Osteoblast (primary cell): ENCODE measurements around the gene PRODH2. TPM values are rescaled to one million over a fixed set of nuclear protein-coding genes. Genes with fewer than 3 reads are reported as not detected.

ENCODE experiments used
- DNase-seq: peaks from one replicate; pipeline ENCODE4 v3.0.0; 2011; ENCODE audit warnings: low spot score, mixed read lengths; ENCODE audit not compliant: insufficient read length; ENCODE audit errors: missing footprints
- H2AFZ ChIP-seq: 2 replicates; pipeline ENCODE4 v1.6.0; 2011; ENCODE audit warnings: mild to moderate bottlenecking, low read length
- H3K27ac ChIP-seq: 2 replicates; pipeline ENCODE4 v1.5.1; 2011; ENCODE audit warnings: mild to moderate bottlenecking, low read depth, low read length, moderate library complexity
- H3K27me3 ChIP-seq: 2 replicates; pipeline ENCODE4 v1.6.0; 2012; ENCODE audit warnings: mild to moderate bottlenecking, control low read depth, inconsistent platforms, low read length, moderate library complexity; ENCODE audit not compliant: insufficient read depth
- H3K36me3 ChIP-seq: 2 replicates; pipeline ENCODE4 v1.5.1; 2011; ENCODE audit warnings: mild to moderate bottlenecking, low read length, control low read depth, moderate library complexity; ENCODE audit not compliant: insufficient read depth
- H3K4me1 ChIP-seq: 2 replicates; pipeline ENCODE4 v1.5.1; 2011; ENCODE audit warnings: mild to moderate bottlenecking, low read length, control low read depth, moderate library complexity; ENCODE audit not compliant: insufficient read depth
- H3K4me2 ChIP-seq: 2 replicates; pipeline ENCODE4 v1.6.0; 2011; ENCODE audit warnings: mild to moderate bottlenecking, low read length; ENCODE audit not compliant: insufficient read depth
- H3K4me3 ChIP-seq: fragments of 200-600 bp; sonication (generic); 3 replicates; pipeline ENCODE4 v1.5.1; 2012; ENCODE audit warnings: mild to moderate bottlenecking, low read length, inconsistent platforms; ENCODE audit not compliant: insufficient read depth
- H3K79me2 ChIP-seq: 2 replicates; pipeline ENCODE4 v1.6.0; 2012; ENCODE audit warnings: mild to moderate bottlenecking, low read length, control low read depth, inconsistent platforms; ENCODE audit not compliant: insufficient read depth
- H3K9me3 ChIP-seq: 2 replicates; pipeline ENCODE4 v1.5.1; 2011; ENCODE audit warnings: low read depth, low read length, control low read depth
- H4K20me1 ChIP-seq: 2 replicates; pipeline ENCODE4 v1.6.0; 2012; ENCODE audit warnings: mild to moderate bottlenecking, low read length, control low read depth; ENCODE audit not compliant: insufficient read depth
- total RNA-seq: library from RNA; depleted of rRNA; stranded (reverse); fragments of >200 nt; gene quantifications from 2 replicates; pipeline ENCODE4 v1.2.3, GENCODE V29; 2012
- TF ChIP-seq, protein P1 (sequence below): IDR thresholded peaks from 2 replicates; pipeline ENCODE4 v1.5.1; 2011; ENCODE audit warnings: mild to moderate bottlenecking, low read depth, low read length, moderate library complexity; ENCODE audit errors: extremely low read depth

The PRODH2 gene
- total RNA-seq, 1 donor, result not detected

DNA sequence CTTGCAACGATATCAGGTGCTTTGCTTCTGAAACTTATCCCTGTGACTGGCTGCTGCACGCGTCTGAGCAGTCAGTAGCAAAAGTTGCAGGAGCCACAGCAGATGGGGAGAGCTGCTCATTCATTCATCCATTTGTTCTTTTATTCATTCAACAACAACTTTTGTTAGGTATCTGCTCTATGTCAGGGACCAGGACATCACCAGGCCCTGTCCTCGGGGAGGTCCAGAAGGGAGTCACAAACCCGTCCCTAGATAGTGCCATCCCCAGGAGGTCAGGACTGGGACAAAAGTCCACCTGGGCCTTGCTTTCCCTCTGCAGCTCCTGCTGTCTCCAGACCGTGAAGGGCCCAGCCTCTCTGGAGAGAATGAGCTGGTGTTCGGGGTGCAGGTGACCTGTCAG, 34.7 kb downstream of the PRODH2 start:
- Histone ChIP-seq H3K4me3 (no peak overlapping the region), H3K36me3 (no peaks in the 10 kb centered on the region), H3K9me3 (no peaks in the 10 kb centered on the region), H2AFZ (no peak overlapping the region), H3K79me2 (peaks cover 2% of the 10 kb centered on the region), H3K4me2 (no peak overlapping the region), H3K4me1 (peaks cover 7% of the 10 kb centered on the region), H4K20me1 (no peaks in the 10 kb centered on the region), H3K27ac (no peak overlapping the region), H3K27me3 (no peaks in the 10 kb centered on the region)
- DNase-seq, result peak; percentile 90
- TF ChIP-seq, protein P1, sequence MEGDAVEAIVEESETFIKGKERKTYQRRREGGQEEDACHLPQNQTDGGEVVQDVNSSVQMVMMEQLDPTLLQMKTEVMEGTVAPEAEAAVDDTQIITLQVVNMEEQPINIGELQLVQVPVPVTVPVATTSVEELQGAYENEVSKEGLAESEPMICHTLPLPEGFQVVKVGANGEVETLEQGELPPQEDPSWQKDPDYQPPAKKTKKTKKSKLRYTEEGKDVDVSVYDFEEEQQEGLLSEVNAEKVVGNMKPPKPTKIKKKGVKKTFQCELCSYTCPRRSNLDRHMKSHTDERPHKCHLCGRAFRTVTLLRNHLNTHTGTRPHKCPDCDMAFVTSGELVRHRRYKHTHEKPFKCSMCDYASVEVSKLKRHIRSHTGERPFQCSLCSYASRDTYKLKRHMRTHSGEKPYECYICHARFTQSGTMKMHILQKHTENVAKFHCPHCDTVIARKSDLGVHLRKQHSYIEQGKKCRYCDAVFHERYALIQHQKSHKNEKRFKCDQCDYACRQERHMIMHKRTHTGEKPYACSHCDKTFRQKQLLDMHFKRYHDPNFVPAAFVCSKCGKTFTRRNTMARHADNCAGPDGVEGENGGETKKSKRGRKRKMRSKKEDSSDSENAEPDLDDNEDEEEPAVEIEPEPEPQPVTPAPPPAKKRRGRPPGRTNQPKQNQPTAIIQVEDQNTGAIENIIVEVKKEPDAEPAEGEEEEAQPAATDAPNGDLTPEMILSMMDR, result no peak

DNA sequence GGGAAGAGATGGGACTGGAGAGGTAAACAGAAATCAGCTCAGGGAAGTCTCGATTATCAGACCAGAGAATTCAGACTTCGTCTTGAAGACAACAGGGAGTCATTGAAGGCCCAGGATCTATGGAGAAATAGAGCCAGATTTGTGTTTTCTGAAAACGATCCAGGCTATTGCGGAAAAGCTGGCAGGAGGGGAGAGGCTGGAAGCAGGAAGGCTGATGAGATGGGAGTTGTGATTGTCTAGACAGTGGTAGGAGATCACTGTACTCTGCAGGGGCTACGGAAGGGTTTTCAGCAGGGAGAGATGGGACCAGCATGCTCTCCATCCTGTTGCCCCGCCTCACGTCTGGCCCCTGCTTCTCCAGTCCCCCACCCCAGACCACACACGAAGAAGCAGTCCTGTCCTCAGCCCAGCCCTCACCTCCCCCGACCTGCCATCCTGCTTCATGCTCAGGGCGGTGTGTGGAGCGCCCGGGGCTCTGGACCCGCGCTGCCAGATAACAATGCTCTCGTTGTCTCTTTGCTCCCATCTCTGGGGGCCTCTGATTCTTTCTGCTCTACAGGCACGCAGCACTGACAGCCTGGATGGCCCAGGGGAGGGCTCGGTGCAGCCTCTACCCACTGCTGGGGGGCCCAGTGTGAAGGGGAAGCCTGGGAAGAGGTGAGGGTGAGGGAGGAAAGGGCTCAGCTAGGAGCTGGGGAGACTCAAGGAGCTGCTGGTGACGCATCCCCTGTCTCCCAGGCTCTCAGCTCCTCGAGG, 35.4 kb downstream of the PRODH2 start:
- Histone ChIP-seq H3K4me2 (no peak overlapping the region), H3K36me3 (no peaks in the 10 kb centered on the region)

DNA sequence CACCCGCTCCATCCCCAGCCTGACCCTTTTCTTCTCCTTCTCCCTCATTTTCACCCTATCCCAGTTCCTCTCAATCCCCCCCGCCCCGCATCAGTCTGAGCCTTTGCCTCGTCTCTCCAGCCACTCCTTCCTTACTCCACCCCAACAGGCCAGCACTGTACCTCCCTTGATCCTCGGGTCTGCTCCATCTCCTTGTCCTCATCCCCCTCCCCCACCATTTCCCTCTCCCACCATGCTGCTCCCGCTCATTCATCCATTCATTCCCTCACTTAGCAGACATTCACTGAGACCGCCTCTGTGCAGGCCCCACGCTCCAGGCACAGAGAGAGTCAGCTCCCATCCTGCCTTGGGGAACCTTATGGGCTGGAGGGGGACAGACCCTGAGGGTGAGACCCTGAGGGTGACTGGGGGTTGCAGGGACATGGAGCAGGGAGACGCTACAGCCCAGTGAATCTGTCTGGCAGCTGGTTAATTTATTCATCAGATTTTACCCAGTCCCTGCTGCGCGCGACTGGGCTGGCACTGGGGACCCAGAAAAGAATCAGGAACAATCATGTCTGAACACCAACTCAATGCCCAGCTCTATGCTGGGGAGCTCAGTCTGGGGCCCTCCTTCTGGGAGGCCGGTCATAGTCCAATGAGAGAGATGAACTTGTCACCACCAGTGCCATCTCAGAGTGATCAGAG, 36.4 kb downstream of the PRODH2 start:
- no peaks in the 10 kb centered on the region for H3K36me3 ChIP-seq
- H4K20me1 ChIP-seq, result no peaks in the 10 kb centered on the region
- peak overlapping the region; percentile 79 for H3K4me3 ChIP-seq
- peak overlapping the region; percentile 56 for H2AFZ ChIP-seq
- peaks cover 2% of the 10 kb centered on the region for H3K79me2 ChIP-seq
- H3K27ac ChIP-seq, result no peak overlapping the region
- H3K4me2 ChIP-seq, result peak overlapping the region; percentile 90
- H3K4me1 ChIP-seq, result peaks cover 7% of the 10 kb centered on the region
- peak; percentile 84 for DNase-seq
- TF ChIP-seq, protein P1, result no peak
- no peaks in the 10 kb centered on the region for H3K27me3 ChIP-seq
- H3K9me3 ChIP-seq, result no peaks in the 10 kb centered on the region

More for the DNA sequence above, 35.4 kb downstream of the PRODH2 start:
- Histone ChIP-seq H2AFZ (no peak overlapping the region), H4K20me1 (no peaks in the 10 kb centered on the region), H3K27me3 (no peaks in the 10 kb centered on the region), H3K4me1 (peaks cover 7% of the 10 kb centered on the region), H3K4me3 (no peak overlapping the region), H3K27ac (no peak overlapping the region), H3K79me2 (peaks cover 2% of the 10 kb centered on the region), H3K9me3 (no peaks in the 10 kb centered on the region)
- TF ChIP-seq, protein P1, result no peak
- DNase-seq, result peak; percentile 75
